ENCODE data around the gene TSG101. TPM values are rescaled to one million over a fixed set of nuclear protein-coding genes. Genes with fewer than 3 reads are reported as not detected.

TSG101 gene
- total and polyA plus RNA-seq, 4 donors = 37.8 to 64.4 (median 55.4) TPM

GRCh38 chr11:18566406-18566805 lies 39.7 kb upstream of the TSG101 start:
- no peak for TF ChIP-seq CTCF (IDR thresholded peaks at IDR 0.05; ENCODE audit: control extremely low read depth, extremely low read depth)
- DNase-seq = no peak

GRCh38 chr11:18564149-18564548 lies 37.4 kb upstream of the TSG101 start:
- H3K4me3 ChIP-seq = no peak overlapping the region
- peaks cover 0 to 14% (median 14%) of the 10 kb centered on the region in 4 donors for H3K36me3 ChIP-seq (ENCODE audit: control insufficient read depth in 4 of 4, insufficient read depth in 4 of 4, low read length in 4 of 4)
- H3K27me3 ChIP-seq (ENCODE audit: control insufficient read depth in 3 of 3, insufficient read depth in 3 of 3, low read length in 2 of 3) = no peaks in the 10 kb centered on the region
- H3K4me1 ChIP-seq (ENCODE audit: control insufficient read depth in 5 of 5, insufficient read depth in 5 of 5, low read length in 5 of 5) = no peaks in the 10 kb centered on the region
- ATAC-seq (ENCODE audit: insufficient read depth, low FRiP score) (no peak), DNase-seq (no peak)
- H3K9me3 ChIP-seq (ENCODE audit: control insufficient read depth in 4 of 4, insufficient read depth in 3 of 4, low read length in 3 of 4) = no peaks in the 10 kb centered on the region
- H3K27ac ChIP-seq (ENCODE audit: low read depth in 1 of 2, low read length in 1 of 2) = no peak overlapping the region
- TF ChIP-seq CTCF (IDR thresholded peaks at IDR 0.05; ENCODE audit: control extremely low read depth, extremely low read depth) = no peak
- H3K9ac ChIP-seq (ENCODE audit: insufficient read depth in 1 of 2, low read length in 2 of 2) = no peak overlapping the region

More at GRCh38 chr11:18566406-18566805, 39.7 kb upstream of the TSG101 start:
- Histone ChIP-seq H3K36me3 (ENCODE audit: control insufficient read depth in 4 of 4, insufficient read depth in 4 of 4, low read length in 4 of 4) (peaks cover 0 to 21% (median 18%) of the 10 kb centered on the region in 4 donors), H3K27me3 (ENCODE audit: control insufficient read depth in 3 of 3, insufficient read depth in 3 of 3, low read length in 2 of 3) (no peaks in the 10 kb centered on the region), H3K27ac (ENCODE audit: low read depth in 1 of 2, low read length in 1 of 2) (no peak overlapping the region), H3K9me3 (ENCODE audit: control insufficient read depth in 4 of 4, insufficient read depth in 3 of 4, low read length in 3 of 4) (no peaks in the 10 kb centered on the region), H3K9ac (ENCODE audit: insufficient read depth in 1 of 2, low read length in 2 of 2) (no peak overlapping the region), H3K4me3 (no peak overlapping the region), H3K4me1 (ENCODE audit: control insufficient read depth in 5 of 5, insufficient read depth in 5 of 5, low read length in 5 of 5) (no peaks in the 10 kb centered on the region)
- ATAC-seq (ENCODE audit: insufficient read depth, low FRiP score) = no peak

GRCh38 chr11:18563090-18563730 lies 36.5 kb upstream of the TSG101 start:
- TF ChIP-seq CTCF (IDR thresholded peaks at IDR 0.05; ENCODE audit: control extremely low read depth, extremely low read depth) = no peak
- H3K36me3 ChIP-seq (ENCODE audit: control insufficient read depth in 4 of 4, insufficient read depth in 4 of 4, low read length in 4 of 4) = peaks cover 0 to 16% (median 14%) of the 10 kb centered on the region in 4 donors
- no peak for DNase-seq
- no peak overlapping the region for H3K9ac ChIP-seq (ENCODE audit: insufficient read depth in 1 of 2, low read length in 2 of 2)
- WGBS, 2 donors = 94 to 98% methylated on average over 2 of the region's 2 CpGs
- ATAC-seq (ENCODE audit: insufficient read depth, low FRiP score) = no peak
- H3K27me3 ChIP-seq (ENCODE audit: control insufficient read depth in 3 of 3, insufficient read depth in 3 of 3, low read length in 2 of 3) = no peaks in the 10 kb centered on the region
- H3K27ac ChIP-seq (ENCODE audit: low read depth in 1 of 2, low read length in 1 of 2) = no peak overlapping the region
- H3K4me3 ChIP-seq = no peak overlapping the region
- no peaks in the 10 kb centered on the region for H3K9me3 ChIP-seq (ENCODE audit: control insufficient read depth in 4 of 4, insufficient read depth in 3 of 4, low read length in 3 of 4)
- H3K4me1 ChIP-seq (ENCODE audit: control insufficient read depth in 5 of 5, insufficient read depth in 5 of 5, low read length in 5 of 5) = no peaks in the 10 kb centered on the region

GRCh38 chr11:18548001-18548400 lies 21.3 kb upstream of the TSG101 start:
- no peaks in the 10 kb centered on the region for H3K9me3 ChIP-seq (ENCODE audit: control insufficient read depth in 4 of 4, insufficient read depth in 3 of 4, low read length in 3 of 4)

More at GRCh38 chr11:18548001-18548400, 21.3 kb upstream of the TSG101 start:
- H3K4me1 ChIP-seq (ENCODE audit: control insufficient read depth in 5 of 5, insufficient read depth in 5 of 5, low read length in 5 of 5) = no peaks in the 10 kb centered on the region
- no peaks in the 10 kb centered on the region for H3K27me3 ChIP-seq (ENCODE audit: control insufficient read depth in 3 of 3, insufficient read depth in 3 of 3, low read length in 2 of 3)
- H3K36me3 ChIP-seq (ENCODE audit: control insufficient read depth in 4 of 4, insufficient read depth in 4 of 4, low read length in 4 of 4) = peaks cover 5 to 28% (median 14%) of the 10 kb centered on the region in 4 donors
- ATAC-seq (ENCODE audit: insufficient read depth, low FRiP score) (no peak), DNase-seq (no peak)
- no peak overlapping the region for H3K9ac ChIP-seq (ENCODE audit: insufficient read depth in 1 of 2, low read length in 2 of 2)
- no peak overlapping the region for H3K27ac ChIP-seq (ENCODE audit: low read depth in 1 of 2, low read length in 1 of 2)
- 85 to 90% methylated on average over 2 of the region's 2 CpGs for WGBS, 2 donors
- no peak for TF ChIP-seq CTCF (IDR thresholded peaks at IDR 0.05; ENCODE audit: control extremely low read depth, extremely low read depth)
- H3K4me3 ChIP-seq = no peak overlapping the region

Measured in lung (tissue), 12 donors.